Upper lobe of right lung (tissue), 1 donor: ENCODE results near the gene PACRG. TPM values are rescaled to one million over a fixed set of nuclear protein-coding genes. Genes with fewer than 3 reads are reported as not detected.

Source experiments
- ATAC-seq: fragments of 200-7000 bp; cut with Tn5 transposase; one replicate; pipeline ENCODE4 v1.9.1; 2020; ENCODE audit warnings: mild to moderate bottlenecking, moderate library complexity
- DNase-seq: peaks from one replicate; pipeline ENCODE4 v3.0.0-alpha.2; 2020
- H3K27ac ChIP-seq: fragments of 200-600 bp; one replicate; pipeline ENCODE4 v1.8.0; 2022
- H3K27me3 ChIP-seq: fragments of 200-600 bp; one replicate; pipeline ENCODE4 v1.8.0; 2022; ENCODE audit warnings: mild to moderate bottlenecking
- H3K36me3 ChIP-seq: fragments of 200-600 bp; one replicate; pipeline ENCODE4 v1.8.0; 2022
- H3K4me1 ChIP-seq: fragments of 200-600 bp; one replicate; pipeline ENCODE4 v1.8.0; 2022
- H3K4me3 ChIP-seq: fragments of 200-600 bp; one replicate; pipeline ENCODE4 v1.8.0; 2022; ENCODE audit warnings: mild to moderate bottlenecking
- H3K9me3 ChIP-seq: fragments of 200-600 bp; one replicate; pipeline ENCODE4 v1.8.0; 2022
- CTCF ChIP-seq: fragments of 200-600 bp; IDR thresholded peaks from one replicate; pipeline ENCODE4 v1.8.0; 2022; ENCODE audit warnings: antibody characterized with exemption
- intact Hi-C: fragments of 100-400 bp; cut with DNase I; formaldehyde crosslinking; loops from one replicate; pipeline ENCODE4 v1.11.0; 2022
- total RNA-seq: library from RNA; stranded (reverse); fragmentation: NEBNext Ultra II Directional; extraction: Animal tissue kit (Norgen Biotek cat#: 25700); gene quantifications from one replicate; pipeline ENCODE4 v1.2.1, GENCODE V29; 2021
- donor health status: DM: no; HTN: yes; CAD: no; lungs with severe emphysema.

PACRG gene
- total RNA-seq, 1 donor from 2014 or later: 1.5 TPM

GRCh38 chr6:163285691-163286090 lies 557.9 kb downstream of the PACRG start:
- no peaks in the 10 kb centered on the region for H3K9me3 ChIP-seq
- H3K36me3 ChIP-seq: no peaks in the 10 kb centered on the region
- H3K4me3 ChIP-seq: no peak overlapping the region
- H3K27me3 ChIP-seq: no peaks in the 10 kb centered on the region
- no peak for TF ChIP-seq CTCF
- no peak for DNase-seq
- intact Hi-C loops: no loop called here
- no peak for ATAC-seq
- no peaks in the 10 kb centered on the region for H3K4me1 ChIP-seq
- no peak overlapping the region for H3K27ac ChIP-seq

- intact Hi-C loops: no loop called here
- Histone ChIP-seq H3K27me3 (no peaks in the 10 kb centered on the region), H3K4me1 (no peaks in the 10 kb centered on the region), H3K36me3 (no peaks in the 10 kb centered on the region), H3K27ac (no peak overlapping the region), H3K9me3 (no peaks in the 10 kb centered on the region), H3K4me3 (no peak overlapping the region)
- ATAC-seq: no peak
- DNase-seq: no peak
- no peak for TF ChIP-seq CTCF
Measured at GRCh38 chr6:163287626-163288025, 559.9 kb downstream of the PACRG start.

GRCh38 chr6:163288066-163288465 lies 560.3 kb downstream of the PACRG start:
- Histone ChIP-seq H3K4me1 (no peaks in the 10 kb centered on the region), H3K4me3 (no peak overlapping the region), H3K27me3 (no peaks in the 10 kb centered on the region), H3K27ac (no peak overlapping the region), H3K36me3 (no peaks in the 10 kb centered on the region), H3K9me3 (no peaks in the 10 kb centered on the region)
- ATAC-seq (no peak), DNase-seq (no peak)
- TF ChIP-seq CTCF: no peak
- intact Hi-C loops: no loop called here

- ATAC-seq: no peak
- no peak for TF ChIP-seq CTCF
- no peak overlapping the region for H3K27ac ChIP-seq
- H3K36me3 ChIP-seq: no peaks in the 10 kb centered on the region
- no peaks in the 10 kb centered on the region for H3K4me1 ChIP-seq
- intact Hi-C loops: no loop called here
- no peaks in the 10 kb centered on the region for H3K27me3 ChIP-seq
- DNase-seq: no peak
- no peaks in the 10 kb centered on the region for H3K9me3 ChIP-seq
- H3K4me3 ChIP-seq: no peak overlapping the region
Measured at GRCh38 chr6:163288915-163289314, 561.1 kb downstream of the PACRG start.

- H3K27ac ChIP-seq: no peak overlapping the region
- no peaks in the 10 kb centered on the region for H3K9me3 ChIP-seq
- DNase-seq (no peak), ATAC-seq (no peak)
- H3K27me3 ChIP-seq: no peaks in the 10 kb centered on the region
- no peaks in the 10 kb centered on the region for H3K4me1 ChIP-seq
- no peak overlapping the region for H3K4me3 ChIP-seq
- no peaks in the 10 kb centered on the region for H3K36me3 ChIP-seq
- no peak for TF ChIP-seq CTCF
- intact Hi-C loops: no loop called here
Measured at GRCh38 chr6:163289447-163289846, 561.7 kb downstream of the PACRG start.

- Histone ChIP-seq H3K4me1 (no peaks in the 10 kb centered on the region), H3K27me3 (no peaks in the 10 kb centered on the region), H3K9me3 (no peaks in the 10 kb centered on the region), H3K27ac (no peak overlapping the region), H3K36me3 (no peaks in the 10 kb centered on the region), H3K4me3 (no peak overlapping the region)
- no peak for DNase-seq
- no peak for ATAC-seq
- no peak for TF ChIP-seq CTCF
- intact Hi-C loops: no loop called here
Measured at GRCh38 chr6:163290545-163291274, 562.9 kb downstream of the PACRG start.
